DMS79 (cell line): ENCODE measurements around the gene VRTN.
A peak's percentile ranks its signal among the peaks of the same experiment; 100 is the strongest.
"Not testable (repeated sequence)": the region's sequence is repeated elsewhere in the genome, so short reads cannot be mapped to it uniquely, and the experiment has no call there.

ENCODE experiments used
- DNase-seq: peaks from one replicate; lab custom pipeline; 2025; lab: John Stamatoyannopoulos, UW

VRTN gene

GRCh38 chr14:74349757-74350156 is 1.5 kb downstream of the VRTN start:
- no peak for DNase-seq

- DNase-seq, result no peak
Observed at GRCh38 chr14:74350211-74350927, 2.1 kb downstream of the VRTN start.

- no peak for DNase-seq
Observed at GRCh38 chr14:74350928-74351323, 2.7 kb downstream of the VRTN start.

- DNase-seq, result no peak
Observed at GRCh38 chr14:74356892-74357575, 8.8 kb downstream of the VRTN start.

- DNase-seq, result no peak
Observed at GRCh38 chr14:74357585-74357984, 9.3 kb downstream of the VRTN start.

GRCh38 chr14:74358176-74358829 is 10.0 kb downstream of the VRTN start:
- no peak for DNase-seq

- no peak for DNase-seq
Observed at GRCh38 chr14:74360163-74360562, 11.9 kb downstream of the VRTN start.

GRCh38 chr14:74362361-74362915 is 14.2 kb downstream of the VRTN start:
- DNase-seq, result peak; percentile 68

- DNase-seq, result no peak
Observed at GRCh38 chr14:74364271-74364880, 16.1 kb downstream of the VRTN start.

- DNase-seq, result no peak
Observed at GRCh38 chr14:74368026-74368425, 19.8 kb downstream of the VRTN start.

GRCh38 chr14:74368441-74368840 is 20.2 kb downstream of the VRTN start:
- DNase-seq, result no peak

GRCh38 chr14:74377976-74378690 is 29.9 kb downstream of the VRTN start:
- no peak for DNase-seq

- DNase-seq, result no peak
Observed at GRCh38 chr14:74380172-74380571, 31.9 kb downstream of the VRTN start.

GRCh38 chr14:74380845-74381244 is 32.6 kb downstream of the VRTN start:
- no peak for DNase-seq

- not testable (repeated sequence) for DNase-seq
Observed at GRCh38 chr14:74381571-74381970, 33.3 kb downstream of the VRTN start.

GRCh38 chr14:74382231-74382630 is 34.0 kb downstream of the VRTN start:
- no peak for DNase-seq

- no peak for DNase-seq
Observed at GRCh38 chr14:74389980-74390379, 41.7 kb downstream of the VRTN start.

- not testable (repeated sequence) for DNase-seq
Observed at GRCh38 chr14:74390505-74390904, 42.2 kb downstream of the VRTN start.

- no peak for DNase-seq
Observed at GRCh38 chr14:74391479-74391878, 43.2 kb downstream of the VRTN start.

GRCh38 chr14:74392616-74393570 is 44.6 kb downstream of the VRTN start:
- no peak for DNase-seq

GRCh38 chr14:74394549-74394948 is 46.3 kb downstream of the VRTN start:
- DNase-seq, result no peak
